Thoracic aorta (tissue), 2 donors: ENCODE results near the gene REEP6. TPM values are rescaled to one million over a fixed set of nuclear protein-coding genes. Genes with fewer than 3 reads are reported as not detected.

ENCODE experiments used
- ATAC-seq: fragments of 150-250 bp; one replicate; pipeline ENCODE4 v1.8.0; 2017; ENCODE audit warnings: low read depth; ENCODE audit not compliant: insufficient number of reproducible peaks, low FRiP score
- DNase-seq: peaks from one replicate; pipeline ENCODE4 v3.0.0-alpha.2; 2020; ENCODE audit warnings: low spot score
- H3K27ac ChIP-seq, 2 donors: fragments of 200-600 bp; sonication (generic); 1 replicate in 1 of 2; 2 replicates in 1 of 2; pipeline ENCODE4 v1.5.1; 2016; ENCODE audit warnings: mild to moderate bottlenecking in 2 of 2, moderate library complexity in 2 of 2
- H3K27me3 ChIP-seq: fragments of 200-600 bp; sonication (generic); replicated peaks from 2 replicates; pipeline ENCODE4 v1.6.0; 2016; ENCODE audit warnings: mild to moderate bottlenecking; ENCODE audit not compliant: insufficient read depth
- H3K36me3 ChIP-seq: fragments of 200-600 bp; sonication (generic); one replicate; pipeline ENCODE4 v1.5.1; 2016
- H3K4me1 ChIP-seq, 2 donors: fragments of 200-600 bp; sonication (generic); 1 replicate in 1 of 2; 2 replicates in 1 of 2; pipeline versions ENCODE4 v1.5.1 to v1.6.0; 2016; ENCODE audit warnings: low read depth in 2 of 2, mild to moderate bottlenecking in 1 of 2; ENCODE audit not compliant: control insufficient read depth in 1 of 2
- H3K4me3 ChIP-seq: fragments of 200-600 bp; sonication (generic); 2 replicates; pipeline ENCODE4 v1.5.1; 2016; ENCODE audit warnings: mild to moderate bottlenecking
- H3K9me3 ChIP-seq: fragments of 200-600 bp; sonication (generic); 2 replicates; pipeline ENCODE4 v1.5.1; 2016
- total RNA-seq, 2 donors: library from RNA; depleted of rRNA; stranded (reverse); fragments of >200 nt; gene quantifications; one replicate each; pipeline versions ENCODE4 v1.1.0 to v1.2.3, GENCODE V29; 2016
- TF ChIP-seq, protein P1 (sequence below): fragments of 200-600 bp; sonication (generic); IDR thresholded peaks from one replicate; pipeline ENCODE4 v1.5.1; 2019; ENCODE audit warnings: antibody characterized with exemption

The REEP6 gene
- total RNA-seq, 2 donors from 2014 or later, result 0.35 to 1.6 TPM

DNA sequence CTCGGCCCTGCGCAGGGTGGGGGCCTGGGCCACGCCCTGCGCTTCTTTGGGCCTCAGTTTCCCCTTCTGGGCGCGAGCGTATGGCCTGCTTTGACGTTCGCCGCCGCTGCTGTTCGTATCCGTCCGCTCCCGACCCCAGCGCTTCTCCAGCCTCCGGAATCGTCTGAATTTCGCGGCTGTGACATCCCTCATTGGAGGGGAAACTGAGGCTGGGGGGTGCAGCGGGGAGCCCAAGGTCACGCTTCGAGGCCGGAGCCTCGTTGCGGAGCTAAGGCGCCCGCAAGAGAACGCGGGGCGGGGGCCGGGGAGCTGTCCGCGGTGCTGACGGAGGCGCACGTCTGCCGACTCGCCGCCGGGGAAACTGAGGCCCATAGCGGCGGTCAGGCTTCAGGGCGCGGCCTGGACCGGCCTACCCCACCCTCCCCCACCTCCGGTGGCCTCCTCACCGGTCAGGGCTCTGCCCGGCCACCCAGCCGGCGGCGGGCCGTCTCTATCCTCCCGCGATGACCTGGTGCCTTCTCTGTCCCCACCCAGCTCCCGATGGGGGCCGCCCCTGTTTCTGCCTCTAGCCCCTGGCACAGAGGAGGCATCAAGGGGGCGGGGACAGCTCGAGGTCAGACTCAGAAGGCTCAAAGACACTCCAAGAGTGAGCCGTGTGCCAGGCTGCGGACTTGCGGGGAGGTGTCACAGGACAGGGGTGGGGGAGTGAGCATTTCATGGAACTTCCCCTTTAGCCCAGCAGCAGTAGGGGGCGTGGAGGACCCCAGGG lies 44.1 kb upstream of the REEP6 start:
- no peak for ATAC-seq
- peak overlapping the region in 1 of 2 donors; percentile 22 for H3K27ac ChIP-seq
- TF ChIP-seq, protein P1, sequence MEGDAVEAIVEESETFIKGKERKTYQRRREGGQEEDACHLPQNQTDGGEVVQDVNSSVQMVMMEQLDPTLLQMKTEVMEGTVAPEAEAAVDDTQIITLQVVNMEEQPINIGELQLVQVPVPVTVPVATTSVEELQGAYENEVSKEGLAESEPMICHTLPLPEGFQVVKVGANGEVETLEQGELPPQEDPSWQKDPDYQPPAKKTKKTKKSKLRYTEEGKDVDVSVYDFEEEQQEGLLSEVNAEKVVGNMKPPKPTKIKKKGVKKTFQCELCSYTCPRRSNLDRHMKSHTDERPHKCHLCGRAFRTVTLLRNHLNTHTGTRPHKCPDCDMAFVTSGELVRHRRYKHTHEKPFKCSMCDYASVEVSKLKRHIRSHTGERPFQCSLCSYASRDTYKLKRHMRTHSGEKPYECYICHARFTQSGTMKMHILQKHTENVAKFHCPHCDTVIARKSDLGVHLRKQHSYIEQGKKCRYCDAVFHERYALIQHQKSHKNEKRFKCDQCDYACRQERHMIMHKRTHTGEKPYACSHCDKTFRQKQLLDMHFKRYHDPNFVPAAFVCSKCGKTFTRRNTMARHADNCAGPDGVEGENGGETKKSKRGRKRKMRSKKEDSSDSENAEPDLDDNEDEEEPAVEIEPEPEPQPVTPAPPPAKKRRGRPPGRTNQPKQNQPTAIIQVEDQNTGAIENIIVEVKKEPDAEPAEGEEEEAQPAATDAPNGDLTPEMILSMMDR, result no peak
- no peak for DNase-seq
- peaks cover 17% of the 10 kb centered on the region for H3K27me3 ChIP-seq
- H3K9me3 ChIP-seq, result no peaks in the 10 kb centered on the region
- peaks cover 10 to 23% of the 10 kb centered on the region in 2 donors for H3K4me1 ChIP-seq
- H3K36me3 ChIP-seq, result peaks cover 8% of the 10 kb centered on the region
- H3K4me3 ChIP-seq, result no peak overlapping the region

DNA sequence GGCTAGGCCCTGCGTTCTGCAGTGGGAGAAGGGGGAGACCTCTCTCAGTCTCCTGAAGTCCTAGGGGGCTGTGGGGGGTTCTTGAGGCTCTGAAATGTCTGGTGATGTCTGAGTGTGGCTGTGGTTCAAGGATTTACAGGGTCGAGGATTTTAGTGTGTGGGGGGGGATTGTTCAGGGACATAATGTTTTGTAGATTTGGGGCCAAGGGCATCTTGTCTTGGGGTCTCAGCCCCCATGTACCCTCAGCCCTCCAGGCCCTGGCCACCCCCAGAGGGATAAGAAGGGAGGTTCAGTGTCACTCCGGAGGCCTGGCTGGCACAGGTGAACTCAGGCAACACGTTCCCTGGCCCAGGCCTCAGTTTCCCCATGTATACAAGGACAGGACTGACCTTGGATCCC lies 43.5 kb upstream of the REEP6 start:
- H3K9me3 ChIP-seq, result no peaks in the 10 kb centered on the region
- H3K4me3 ChIP-seq, result no peak overlapping the region
- peaks cover 17% of the 10 kb centered on the region for H3K27me3 ChIP-seq
- TF ChIP-seq, protein P1, result no peak
- ATAC-seq (no peak), DNase-seq (no peak)
- H3K4me1 ChIP-seq, result peaks cover 10 to 27% of the 10 kb centered on the region in 2 donors
- no peak overlapping the region for H3K27ac ChIP-seq
- H3K36me3 ChIP-seq, result peaks cover 2% of the 10 kb centered on the region

DNA sequence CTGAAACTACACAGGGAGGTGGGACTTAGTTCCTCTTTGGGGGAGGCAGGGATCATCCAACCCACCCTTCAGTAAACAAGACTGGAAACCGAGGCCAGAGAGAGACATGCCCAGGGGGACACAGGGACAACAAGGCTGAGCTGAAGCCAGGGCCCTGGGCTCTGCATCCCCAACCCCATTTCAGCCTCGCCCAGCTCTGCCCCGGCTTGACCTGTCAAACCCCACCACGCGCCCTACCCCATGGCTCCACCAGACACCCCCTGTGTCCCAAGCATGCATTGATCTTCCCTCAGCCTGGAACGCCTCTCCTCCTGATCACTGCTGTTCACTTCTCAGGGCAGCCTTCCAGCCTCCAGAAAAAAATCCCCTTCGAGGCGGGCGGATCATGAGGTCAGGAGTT lies 43.0 kb upstream of the REEP6 start:
- Histone ChIP-seq H3K27ac (no peak overlapping the region), H3K27me3 (peaks cover 17% of the 10 kb centered on the region), H3K36me3 (no peaks in the 10 kb centered on the region), H3K9me3 (no peaks in the 10 kb centered on the region), H3K4me3 (no peak overlapping the region), H3K4me1 (peaks cover 11 to 32% of the 10 kb centered on the region in 2 donors)
- ATAC-seq (no peak), DNase-seq (no peak)
- TF ChIP-seq, protein P1, result no peak

DNA sequence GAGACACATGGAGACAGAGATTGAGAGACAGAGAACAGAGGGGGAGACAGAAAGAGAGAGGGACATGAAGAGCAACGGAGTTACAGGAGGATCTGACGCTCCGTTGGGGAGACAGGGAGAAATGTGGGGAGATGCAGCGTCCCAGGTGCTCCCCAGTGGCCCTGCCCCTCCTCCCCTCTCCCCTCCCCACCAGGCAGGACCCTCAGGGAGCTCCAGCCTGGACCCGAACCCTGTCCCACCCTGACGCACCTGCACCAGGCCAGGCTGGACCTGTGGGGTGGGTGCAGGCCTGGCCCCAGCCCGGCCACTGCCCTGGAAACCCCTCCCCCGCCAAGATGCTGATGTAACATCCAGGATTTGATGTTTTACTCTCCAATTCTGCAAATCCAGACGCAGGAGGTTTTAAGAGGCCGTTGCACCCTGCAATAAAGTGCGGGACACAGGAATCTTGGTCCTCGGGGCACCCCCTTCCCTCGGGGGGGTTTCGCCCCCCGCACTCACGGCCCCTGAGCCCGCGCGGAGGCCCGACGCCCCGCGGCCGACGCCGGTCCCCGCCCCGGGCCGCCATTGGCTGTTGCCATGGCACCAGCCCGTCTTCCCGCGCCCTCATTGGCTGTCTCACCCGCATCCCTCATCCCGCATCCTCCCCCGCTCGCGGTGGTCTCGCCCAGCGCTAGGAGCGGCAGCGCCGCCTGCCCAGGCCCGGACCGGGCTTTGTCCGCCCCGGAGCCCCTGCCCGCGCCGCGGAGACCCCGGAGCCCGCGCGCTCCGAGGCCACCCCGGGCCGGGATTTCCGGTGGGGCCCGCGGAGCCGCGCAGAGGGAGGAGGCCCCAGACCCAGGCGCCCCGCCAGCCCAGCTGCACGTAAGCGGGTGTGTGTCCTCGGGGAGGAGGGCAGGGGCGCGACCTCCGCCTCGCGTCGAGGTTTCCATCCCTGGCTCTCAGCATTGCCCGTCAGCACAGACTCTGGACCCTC lies 41.2 kb upstream of the REEP6 start, which contains the start of gene APC2:
Gene APC2, plus strand, starts transcription at position 655 of the 976 bp plus-strand sequence. CDS start 2,881 bp downstream, outside the sequence.
- Histone ChIP-seq H3K27ac (no peak within 1 kb of the TSS), H3K27me3 (peaks cover 17% of the 10 kb centered on the region), H3K4me1 (peaks cover 20 to 40% of the 10 kb centered on the region in 2 donors), H3K36me3 (no peaks in the 10 kb centered on the region), H3K4me3 (no peak within 1 kb of the TSS), H3K9me3 (no peaks in the 10 kb centered on the region)
- DNase-seq (no peak), ATAC-seq (no peak)
- TF ChIP-seq, protein P1, result no peak
